B cell (primary cell): ENCODE results near the gene POLA2.

Source experiments
- CTCF ChIP-seq: fragments of 200-600 bp; IDR thresholded peaks from one replicate; pipeline ENCODE4 v1.8.0; 2022; ENCODE audit warnings: antibody characterized with exemption, mild to moderate bottlenecking
- EZH2 ChIP-seq: IDR thresholded peaks from 2 replicates; pipeline ENCODE4 v1.6.1; 2012; ENCODE audit warnings: borderline replicate concordance, low read depth, mild to moderate bottlenecking, moderate library complexity, low read length; ENCODE audit not compliant: insufficient read depth, poor library complexity, severe bottlenecking

- no peak for TF ChIP-seq CTCF
- TF ChIP-seq EZH2: no peak
Observed at GRCh38 chr11:65321828-65322485, 60.2 kb downstream of the POLA2 start.
